HT1080 (cell line): ENCODE measurements around the gene CEBPB. TPM values are rescaled to one million over a fixed set of nuclear protein-coding genes. Genes with fewer than 3 reads are reported as not detected.
"Not testable (repeated sequence)": the region's sequence is repeated elsewhere in the genome, so short reads cannot be mapped to it uniquely, and the experiment has no call there.

ENCODE experiments used
- DNase-seq: peaks from one replicate; pipeline ENCODE4 v3.0.0-alpha.2; 2015; ENCODE audit warnings: low read depth
- total RNA-seq: library from RNA; depleted of rRNA; stranded (reverse); fragments of >200 nt; shearing (Covaris generic); gene quantifications from 2 replicates; pipeline ENCODE4 v1.2.3, GENCODE V29; 2014

The CEBPB gene
- total RNA-seq, 1 experiment from 2014 or later: 60.7 TPM

- peak; percentile 69 for DNase-seq
Measured at GRCh38 chr20:50192364-50193198, 2.0 kb downstream of the CEBPB start.

- DNase-seq: no peak
Measured at GRCh38 chr20:50193199-50193835, 2.7 kb downstream of the CEBPB start.

- DNase-seq: no peak
Measured at GRCh38 chr20:50193836-50194421, 3.3 kb downstream of the CEBPB start.

- no peak for DNase-seq
Measured at GRCh38 chr20:50194422-50194830, 3.8 kb downstream of the CEBPB start.

- no peak for DNase-seq
Measured at GRCh38 chr20:50194831-50195523, 4.3 kb downstream of the CEBPB start.

GRCh38 chr20:50195524-50196120 lies 5.0 kb downstream of the CEBPB start:
- DNase-seq: no peak

GRCh38 chr20:50196248-50196647 lies 5.6 kb downstream of the CEBPB start:
- no peak for DNase-seq

GRCh38 chr20:50196896-50197295 lies 6.3 kb downstream of the CEBPB start:
- DNase-seq: no peak

- DNase-seq: no peak
Measured at GRCh38 chr20:50197463-50198179, 7.0 kb downstream of the CEBPB start.

GRCh38 chr20:50198180-50198666 lies 7.6 kb downstream of the CEBPB start:
- DNase-seq: no peak

- no peak for DNase-seq
Measured at GRCh38 chr20:50198716-50199115, 8.1 kb downstream of the CEBPB start.

GRCh38 chr20:50199703-50200102 lies 9.1 kb downstream of the CEBPB start:
- no peak for DNase-seq

GRCh38 chr20:50200482-50201104 lies 10.0 kb downstream of the CEBPB start:
- no peak for DNase-seq

GRCh38 chr20:50201710-50202109 lies 11.1 kb downstream of the CEBPB start:
- DNase-seq: not testable (repeated sequence)

GRCh38 chr20:50202677-50203076 lies 12.0 kb downstream of the CEBPB start:
- DNase-seq: no peak

GRCh38 chr20:50203951-50204937 lies 13.6 kb downstream of the CEBPB start:
- no peak for DNase-seq

- DNase-seq: no peak
Measured at GRCh38 chr20:50207026-50207425, 16.4 kb downstream of the CEBPB start.

GRCh38 chr20:50208085-50208491 lies 17.5 kb downstream of the CEBPB start:
- DNase-seq: no peak

GRCh38 chr20:50208815-50209214 lies 18.2 kb downstream of the CEBPB start:
- DNase-seq: not testable (repeated sequence)
